ENCODE data around the gene DMXL1.

DMXL1 gene

GRCh38 chr5:119187776-119188529 lies 117.1 kb downstream of the DMXL1 start:
- no peak for DNase-seq (ENCODE audit: low spot score)
- no peak for TF ChIP-seq CTCF (IDR thresholded peaks at IDR 0.05; ENCODE audit: extremely low read depth, missing control alignments)

- DNase-seq (ENCODE audit: low spot score), result no peak
- no peak for TF ChIP-seq CTCF (IDR thresholded peaks at IDR 0.05; ENCODE audit: extremely low read depth, missing control alignments)
Observed at GRCh38 chr5:119190470-119191095, 119.7 kb downstream of the DMXL1 start.

- no peak for DNase-seq (ENCODE audit: low spot score)
- TF ChIP-seq CTCF (IDR thresholded peaks at IDR 0.05; ENCODE audit: extremely low read depth, missing control alignments), result no peak
Observed at GRCh38 chr5:119191944-119192343, 121.1 kb downstream of the DMXL1 start.

- TF ChIP-seq CTCF (IDR thresholded peaks at IDR 0.05; ENCODE audit: extremely low read depth, missing control alignments), result no peak
Observed at GRCh38 chr5:119200795-119201194, 129.9 kb downstream of the DMXL1 start.

GRCh38 chr5:119207105-119207504 lies 136.2 kb downstream of the DMXL1 start:
- TF ChIP-seq CTCF (IDR thresholded peaks at IDR 0.05; ENCODE audit: extremely low read depth, missing control alignments), result no peak
- no peak for DNase-seq (ENCODE audit: low spot score)

More at GRCh38 chr5:119200795-119201194, 129.9 kb downstream of the DMXL1 start:
- no peak for DNase-seq (ENCODE audit: low spot score)

- no peak for TF ChIP-seq CTCF (IDR thresholded peaks at IDR 0.05; ENCODE audit: extremely low read depth, missing control alignments)
- DNase-seq (ENCODE audit: low spot score), result no peak
Observed at GRCh38 chr5:119212026-119212425, 141.1 kb downstream of the DMXL1 start.

GRCh38 chr5:119212676-119213075 lies 141.8 kb downstream of the DMXL1 start:
- no peak for DNase-seq (ENCODE audit: low spot score)
- no peak for TF ChIP-seq CTCF (IDR thresholded peaks at IDR 0.05; ENCODE audit: extremely low read depth, missing control alignments)

Measured in GM20000 (cell line).